ENCODE data around the gene MICAL1.

DNA sequence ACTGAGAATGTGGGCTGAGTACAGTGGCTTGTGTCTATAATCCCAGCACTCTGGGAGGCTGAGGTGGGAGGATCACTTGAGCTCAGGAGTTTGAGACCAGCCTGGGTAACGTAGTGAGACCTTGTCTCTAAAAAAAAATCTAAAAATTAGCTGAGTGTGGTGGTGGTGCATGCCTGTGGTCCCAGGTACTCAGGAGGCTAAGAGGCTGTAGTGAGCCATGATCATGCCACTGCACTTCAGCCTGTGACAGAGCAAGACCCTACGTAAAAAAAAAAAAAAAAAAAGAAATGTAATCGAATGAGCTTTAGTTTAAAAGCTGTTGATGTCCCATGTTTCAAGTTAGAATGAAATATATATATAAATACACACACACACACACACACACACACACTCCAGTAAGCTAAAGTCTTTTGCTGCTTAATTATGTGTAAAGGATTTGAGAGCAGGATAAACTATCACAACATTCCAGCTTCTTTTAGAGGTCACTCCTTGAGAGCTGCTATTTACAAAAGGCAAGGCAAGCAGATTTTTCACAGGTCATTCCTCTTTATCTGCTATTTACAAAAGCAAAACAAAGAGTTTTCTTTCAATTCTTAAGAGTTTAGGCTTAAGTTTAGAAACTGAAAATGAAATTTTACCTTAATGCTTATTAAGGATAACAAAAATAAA, 4.7 kb upstream of the MICAL1 start:
- TF ChIP-seq, protein P1, sequence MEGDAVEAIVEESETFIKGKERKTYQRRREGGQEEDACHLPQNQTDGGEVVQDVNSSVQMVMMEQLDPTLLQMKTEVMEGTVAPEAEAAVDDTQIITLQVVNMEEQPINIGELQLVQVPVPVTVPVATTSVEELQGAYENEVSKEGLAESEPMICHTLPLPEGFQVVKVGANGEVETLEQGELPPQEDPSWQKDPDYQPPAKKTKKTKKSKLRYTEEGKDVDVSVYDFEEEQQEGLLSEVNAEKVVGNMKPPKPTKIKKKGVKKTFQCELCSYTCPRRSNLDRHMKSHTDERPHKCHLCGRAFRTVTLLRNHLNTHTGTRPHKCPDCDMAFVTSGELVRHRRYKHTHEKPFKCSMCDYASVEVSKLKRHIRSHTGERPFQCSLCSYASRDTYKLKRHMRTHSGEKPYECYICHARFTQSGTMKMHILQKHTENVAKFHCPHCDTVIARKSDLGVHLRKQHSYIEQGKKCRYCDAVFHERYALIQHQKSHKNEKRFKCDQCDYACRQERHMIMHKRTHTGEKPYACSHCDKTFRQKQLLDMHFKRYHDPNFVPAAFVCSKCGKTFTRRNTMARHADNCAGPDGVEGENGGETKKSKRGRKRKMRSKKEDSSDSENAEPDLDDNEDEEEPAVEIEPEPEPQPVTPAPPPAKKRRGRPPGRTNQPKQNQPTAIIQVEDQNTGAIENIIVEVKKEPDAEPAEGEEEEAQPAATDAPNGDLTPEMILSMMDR (IDR thresholded peaks at IDR 0.05) = no peak
- TF ChIP-seq EP300 (IDR thresholded peaks at IDR 0.05) (no peak), FOSL2 (IDR thresholded peaks at IDR 0.05) (no peak), FOSL2 (CRISPR knock-in tag; IDR thresholded peaks at IDR 0.05) (no peak), CHD2 (IDR thresholded peaks at IDR 0.05; ENCODE audit: low read length, partially characterized antibody) (no peak), JUN (IDR thresholded peaks at IDR 0.05) (no peak), RNF2 (IDR thresholded peaks at IDR 0.05; ENCODE audit: borderline replicate concordance, low read depth) (no peak)

Data from A549 (cell line).